OCI-LY7 (cell line): ENCODE measurements around the gene ADD3. TPM values are rescaled to one million over a fixed set of nuclear protein-coding genes. Genes with fewer than 3 reads are reported as not detected.

Source experiments
- BruUV-seq: library from RNA; stranded (reverse); fragments of 400-500 nt; replicated peaks from 2 replicates; lab custom pipeline; 2021; lab: Mats Ljungman, UMichigan
- CTCF ChIA-PET: fragments of 300-600 bp; sonication (Branson Sonifier 250); formaldehyde crosslinking; loops from one replicate; lab custom pipeline; 2022; ENCODE audit warnings: antibody characterized with exemption; ENCODE audit not compliant: unreplicated experiment; lab: Charles Lee
- POLR2A ChIA-PET: fragments of 300-600 bp; sonication (Branson Sonifier 250); formaldehyde crosslinking; loops from one replicate; lab custom pipeline; 2022; ENCODE audit warnings: antibody characterized with exemption; lab: Charles Lee
- DNase-seq: peaks from one replicate; pipeline ENCODE4 v3.0.0-alpha.2; 2015; ENCODE audit warnings: low spot score
- H2AFZ ChIP-seq: fragments of 200-600 bp; sonication (generic), shearing (Covaris generic); 2 replicates; pipeline ENCODE4 v1.6.1; 2014; ENCODE audit warnings: mild to moderate bottlenecking, antibody characterized with exemption, low read length, moderate library complexity
- H3K27ac ChIP-seq: fragments of 200-600 bp; sonication (generic); 2 replicates; pipeline ENCODE4 v1.5.1; 2014; ENCODE audit warnings: mixed run types, low read depth, mild to moderate bottlenecking, moderate library complexity, low read length, inconsistent platforms; ENCODE audit not compliant: poor library complexity, severe bottlenecking
- H3K36me3 ChIP-seq: fragments of 200-600 bp; sonication (generic); 2 replicates; pipeline ENCODE4 v1.6.1; 2014; ENCODE audit warnings: mild to moderate bottlenecking, antibody characterized with exemption, low read length, moderate library complexity, mixed read lengths; ENCODE audit not compliant: insufficient read depth
- H3K4me1 ChIP-seq: fragments of 200-600 bp; sonication (generic); 2 replicates; pipeline ENCODE4 v1.5.1; 2014; ENCODE audit warnings: mild to moderate bottlenecking, low read length; ENCODE audit not compliant: insufficient read depth, poor library complexity, severe bottlenecking
- H3K4me2 ChIP-seq: fragments of 200-600 bp; sonication (generic); 2 replicates; pipeline ENCODE4 v1.6.1; 2014; ENCODE audit warnings: mild to moderate bottlenecking, low read length
- H3K4me3 ChIP-seq: fragments of 200-600 bp; sonication (generic); 2 replicates; pipeline ENCODE4 v1.5.1; 2014; ENCODE audit warnings: mild to moderate bottlenecking, low read depth, low read length; ENCODE audit not compliant: poor library complexity, severe bottlenecking
- H3K79me2 ChIP-seq: fragments of 200-600 bp; sonication (generic); 2 replicates; pipeline ENCODE4 v1.6.1; 2016; ENCODE audit warnings: low read depth, mild to moderate bottlenecking, low read length, moderate library complexity, mixed read lengths; ENCODE audit not compliant: insufficient read depth
- H3K9me2 ChIP-seq: fragments of 200-600 bp; sonication (generic); 2 replicates; pipeline ENCODE4 v1.6.1; 2016; ENCODE audit warnings: mild to moderate bottlenecking, low read length, mixed read lengths; ENCODE audit not compliant: insufficient read depth
- H3K9me3 ChIP-seq: fragments of 200-600 bp; sonication (generic); 2 replicates; pipeline ENCODE4 v1.6.1; 2014; ENCODE audit warnings: mild to moderate bottlenecking, mixed run types, low read length, mixed read lengths
- H4K20me1 ChIP-seq: fragments of 200-600 bp; sonication (generic); 2 replicates; pipeline ENCODE4 v1.6.1; 2014; ENCODE audit warnings: mild to moderate bottlenecking, antibody characterized with exemption, low read length, moderate library complexity, mixed read lengths; ENCODE audit not compliant: insufficient read depth
- CTCF ChIP-seq: fragments of 200-600 bp; sonication (generic); conservative IDR thresholded peaks from 2 replicates; pipeline ENCODE4 v1.5.1; 2014; ENCODE audit warnings: mild to moderate bottlenecking, antibody characterized with exemption, low read length, moderate library complexity, mixed read lengths
- EZH2phosphoT487 ChIP-seq: fragments of 200-600 bp; sonication (generic); IDR thresholded peaks from 2 replicates; pipeline ENCODE4 v1.6.1; 2018; ENCODE audit warnings: low read depth, borderline replicate concordance, mild to moderate bottlenecking, mixed run types, antibody characterized with exemption, low read length, moderate library complexity, mixed read lengths
- intact Hi-C: fragments of 100-400 bp; cut with micrococcal nuclease; formaldehyde crosslinking; loops from one replicate; pipeline ENCODE4 v1.10.0; 2022; ENCODE audit not compliant: unreplicated experiment
- total RNA-seq, 2 experiments: library from RNA; depleted of rRNA in 1 of 2; stranded (reverse); fragments of >200 nt in 1 of 2; shearing (Covaris generic) in 1 of 2; gene quantifications; 2 replicates each; pipeline ENCODE4 v1.2.3, GENCODE V29; 2014 to 2022

Gene ADD3
- total RNA-seq, 2 experiments from 2014 or later: 75.8 to 89.7 TPM

DNA sequence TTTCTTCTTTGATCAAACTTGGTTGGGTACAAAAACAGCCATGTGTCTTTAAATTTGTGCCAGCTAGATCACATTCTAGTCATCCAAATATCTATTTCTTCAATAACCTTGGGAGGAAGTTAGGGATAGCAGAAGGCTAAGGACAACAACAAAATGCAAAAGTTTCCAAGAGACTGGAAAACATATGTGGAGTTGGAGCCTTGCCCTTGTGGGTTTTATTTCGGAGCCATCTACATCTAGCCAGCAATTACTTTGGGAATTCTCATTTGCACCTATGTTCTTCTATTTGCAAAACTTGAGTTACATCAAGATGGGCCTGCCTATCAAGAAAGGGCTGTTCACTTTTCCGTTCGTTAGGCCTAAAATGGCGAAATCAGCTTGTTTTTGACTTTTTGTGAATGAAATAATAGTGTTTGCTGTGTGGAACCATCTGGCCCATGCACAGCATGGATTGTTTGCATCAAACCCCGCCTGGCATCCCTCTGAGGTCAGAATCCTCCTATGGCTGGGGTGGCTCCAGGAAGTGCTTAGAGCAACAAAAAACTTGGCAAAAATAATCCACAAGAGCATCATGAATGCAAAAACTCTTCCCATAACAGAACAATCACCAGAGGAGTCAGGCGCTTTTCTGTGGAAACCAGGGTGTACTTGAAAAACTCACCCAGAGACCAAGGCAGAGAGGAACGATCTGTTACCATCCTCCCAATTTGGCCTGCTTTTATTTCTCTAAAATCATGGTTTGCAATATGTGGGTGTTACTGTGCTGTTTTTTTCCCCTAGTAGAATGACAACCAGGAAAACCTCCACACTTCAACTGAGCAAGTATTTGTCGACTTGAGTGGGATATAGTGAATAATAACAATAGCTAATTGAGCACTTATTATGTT is 48.3 kb upstream of the ADD3 start:
- peaks cover 9% of the 10 kb centered on the region for H3K4me1 ChIP-seq
- BruUV-seq: no TSS peak
- no peak for DNase-seq
- H3K9me2 ChIP-seq: no peaks in the 10 kb centered on the region
- no peaks in the 10 kb centered on the region for H4K20me1 ChIP-seq
- no peaks in the 10 kb centered on the region for H3K9me3 ChIP-seq
- no peak overlapping the region for H2AFZ ChIP-seq
- CTCF ChIA-PET: no interaction called here
- no peak for TF ChIP-seq EZH2phosphoT487
- no peak for TF ChIP-seq CTCF
- no peaks in the 10 kb centered on the region for H3K36me3 ChIP-seq
- POLR2A ChIA-PET: no interaction called here
- no peak overlapping the region for H3K4me3 ChIP-seq
- intact Hi-C loops: no loop called here
- no peaks in the 10 kb centered on the region for H3K79me2 ChIP-seq
- H3K27ac ChIP-seq: no peak overlapping the region
- H3K4me2 ChIP-seq: no peak overlapping the region

DNA sequence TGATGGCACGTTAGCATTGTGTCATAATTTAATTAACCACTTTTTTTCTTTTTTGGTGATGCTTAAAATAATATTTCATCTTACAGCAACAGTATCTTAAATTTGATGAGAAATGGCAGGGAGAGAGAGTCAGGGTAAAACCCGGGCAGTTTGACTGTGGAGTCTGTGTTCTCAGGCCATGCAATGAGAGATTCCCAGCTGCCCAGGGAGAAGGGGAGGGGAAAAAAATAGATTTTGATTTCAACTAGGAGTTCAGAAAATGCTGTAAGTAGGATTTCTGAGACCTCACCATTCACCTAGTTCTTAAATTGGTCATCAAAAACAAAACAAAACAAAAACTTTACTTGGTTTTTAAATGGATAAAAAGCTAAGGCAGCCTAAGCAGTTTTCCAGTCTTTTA is 47.1 kb upstream of the ADD3 start:
- no peaks in the 10 kb centered on the region for H4K20me1 ChIP-seq
- H3K9me2 ChIP-seq: no peaks in the 10 kb centered on the region
- no peak overlapping the region for H3K4me2 ChIP-seq
- H2AFZ ChIP-seq: no peak overlapping the region
- intact Hi-C loops: no loop called here
- no peaks in the 10 kb centered on the region for H3K79me2 ChIP-seq
- ChIA-PET CTCF (no interaction called here), POLR2A (no interaction called here)
- no peak for TF ChIP-seq EZH2phosphoT487
- no peak for TF ChIP-seq CTCF
- no peaks in the 10 kb centered on the region for H3K36me3 ChIP-seq
- no peak overlapping the region for H3K4me3 ChIP-seq
- no TSS peak for BruUV-seq
- H3K4me1 ChIP-seq: peaks cover 9% of the 10 kb centered on the region
- no peak overlapping the region for H3K27ac ChIP-seq
- no peak for DNase-seq
- no peaks in the 10 kb centered on the region for H3K9me3 ChIP-seq
